ENCODE measurements around the gene CCDC188.

CCDC188 gene

GRCh38 chr22:20150381-20151275 lies at the start of gene CCDC188:
CCDC188 (minus strand) TSS chr22:20151055; CDS start chr22:20150986, 69 bp downstream.
- no peak for TF ChIP-seq CTCF (conservative IDR thresholded peaks at IDR 0.05; ENCODE audit: control insufficient read depth, insufficient read depth, low read depth, low read length)
- DNase-seq (ENCODE audit: low read depth), result no peak
- H3K4me3 ChIP-seq (ENCODE audit: control insufficient read depth, low read depth, low read length), result no peak within 1 kb of the TSS

GRCh38 chr22:20199906-20200305 lies 49.1 kb upstream of the CCDC188 start:
- DNase-seq (ENCODE audit: low read depth), result no peak
- no peak for TF ChIP-seq CTCF (conservative IDR thresholded peaks at IDR 0.05; ENCODE audit: control insufficient read depth, insufficient read depth, low read depth, low read length)
- no peak overlapping the region for H3K4me3 ChIP-seq (ENCODE audit: control insufficient read depth, low read depth, low read length)

- H3K4me3 ChIP-seq (ENCODE audit: control insufficient read depth, low read depth, low read length), result no peak overlapping the region
- DNase-seq (ENCODE audit: low read depth), result no peak
- no peak for TF ChIP-seq CTCF (conservative IDR thresholded peaks at IDR 0.05; ENCODE audit: control insufficient read depth, insufficient read depth, low read depth, low read length)
Observed at GRCh38 chr22:20199413-20199842, 48.6 kb upstream of the CCDC188 start.

- no peak for TF ChIP-seq CTCF (conservative IDR thresholded peaks at IDR 0.05; ENCODE audit: control insufficient read depth, insufficient read depth, low read depth, low read length)
- DNase-seq (ENCODE audit: low read depth), result no peak
- no peak overlapping the region for H3K4me3 ChIP-seq (ENCODE audit: control insufficient read depth, low read depth, low read length)
Observed at GRCh38 chr22:20198557-20199319, 47.9 kb upstream of the CCDC188 start.

- DNase-seq (ENCODE audit: low read depth), result no peak
- no peak overlapping the region for H3K4me3 ChIP-seq (ENCODE audit: control insufficient read depth, low read depth, low read length)
- TF ChIP-seq CTCF (conservative IDR thresholded peaks at IDR 0.05; ENCODE audit: control insufficient read depth, insufficient read depth, low read depth, low read length), result no peak
Observed at GRCh38 chr22:20197407-20198030, 46.7 kb upstream of the CCDC188 start.

- DNase-seq (ENCODE audit: low read depth), result no peak
- TF ChIP-seq CTCF (conservative IDR thresholded peaks at IDR 0.05; ENCODE audit: control insufficient read depth, insufficient read depth, low read depth, low read length), result no peak
- H3K4me3 ChIP-seq (ENCODE audit: control insufficient read depth, low read depth, low read length), result no peak overlapping the region
Observed at GRCh38 chr22:20196094-20196842, 45.4 kb upstream of the CCDC188 start.
